Heart right ventricle (tissue), 16 donors: ENCODE measurements around the gene NOS1AP. TPM values are rescaled to one million over a fixed set of nuclear protein-coding genes. Genes with fewer than 3 reads are reported as not detected.

ENCODE experiments used
- ATAC-seq, 8 donors: fragments of 200-7000 bp; cut with Tn5 transposase; one replicate each; pipeline ENCODE4 v1.9.1; 2020; ENCODE audit warnings: mild to moderate bottlenecking in 8 of 8, moderate library complexity in 8 of 8, moderate number of reproducible peaks in 1 of 8
- DNase-seq, 2 donors: peaks; one replicate each; pipeline ENCODE4 v3.0.0-alpha.2; 2020
- H3K27ac ChIP-seq, 10 donors: fragments of 200-600 bp; sonication (generic) in 2 of 10; one replicate each; pipeline versions ENCODE4 v1.5.0 to v1.8.0; 2020 to 2022; ENCODE audit warnings: mild to moderate bottlenecking in 3 of 10
- H3K27me3 ChIP-seq, 7 donors: fragments of 200-600 bp; one replicate each; pipeline ENCODE4 v1.8.0; 2021 to 2022; ENCODE audit warnings: mild to moderate bottlenecking in 2 of 7
- H3K36me3 ChIP-seq, 9 donors: fragments of 200-600 bp; sonication (generic) in 1 of 9; one replicate each; pipeline versions ENCODE4 v1.5.0 to v1.8.0; 2020 to 2022; ENCODE audit warnings: mild to moderate bottlenecking in 2 of 9
- H3K4me1 ChIP-seq, 9 donors: fragments of 200-600 bp; sonication (generic) in 1 of 9; one replicate each; pipeline versions ENCODE4 v1.5.0 to v1.8.0; 2020 to 2022; ENCODE audit warnings: mild to moderate bottlenecking in 4 of 9
- H3K4me3 ChIP-seq, 10 donors: fragments of 200-600 bp; sonication (generic) in 2 of 10; one replicate each; pipeline versions ENCODE4 v1.5.0 to v1.8.0; 2020 to 2022; ENCODE audit warnings: mild to moderate bottlenecking in 7 of 10, moderate library complexity in 2 of 10
- H3K9me3 ChIP-seq, 11 donors: fragments of 200-600 bp in 10 of 11; sonication (generic) in 2 of 11; one replicate each; pipeline versions ENCODE4 v1.5.0 to v1.8.0; 2013 to 2022; ENCODE audit warnings: mild to moderate bottlenecking in 2 of 11, control low read depth in 1 of 11, moderate library complexity in 1 of 11
- WGBS, 2 donors: extraction: QIAGEN DNeasy Blood & Tissue Kit; methylation state at CpG; one replicate each; pipeline ENCODE4 v1.1.7; 2013; ENCODE audit warnings: inconsistent platforms in 1 of 2; 5-methylcytosine and 5-hydroxymethylcytosine counted together
- intact Hi-C, 10 donors: fragments of 100-400 bp; cut with DNase I; formaldehyde crosslinking; loops; one replicate each; pipeline versions ENCODE4 v1.11.1 to v1.14.2; 2022
- polyA plus RNA-seq, 2 donors: library from polyadenylated mRNA; stranded (reverse); fragments of 200-250 nt; gene quantifications; one replicate each; pipeline ENCODE4 v1.2.3, GENCODE V29; 2013
- total RNA-seq, 10 donors: library from RNA; stranded (reverse); fragmentation: NEBNext Ultra II Directional in 3 of 10; extraction: Animal tissue kit (Norgen Biotek cat#: 25700) in 3 of 10; gene quantifications; one replicate each; pipeline versions ENCODE4 v1.2.1 to v1.2.4, GENCODE V29; 2021 to 2023
- TF ChIP-seq, protein P1 (sequence below), 9 donors: fragments of 200-600 bp; sonication (generic) in 2 of 9; IDR thresholded peaks; one replicate each; pipeline versions ENCODE4 v1.5.0 to v1.8.0; 2021 to 2022; ENCODE audit warnings: antibody characterized with exemption in 9 of 9, mild to moderate bottlenecking in 5 of 9, moderate library complexity in 1 of 9
- donor health status: Arrhythmogenic right ventricular cardiomyopathy.
- donor health status: ischemic (EF 13 %, LVEDD 7.1; RV severe dilation, severe dysfunction).
- donor health status: healthy with polysubstance abuse.
- donor health status: DM: no; HTN: yes; CAD: no.
- donor health status: DM: no; HTN: no; CAD: no.
- donor health status: ischemic (EF 25% LVEDD 6.9; RV normal size, moderate dysfunction).
- donor health status: ischemic (EF 25% LVEDD 5.7; RV mildly dilated, moderate dysfunction).
- donor health status: healthy.
- donor health status: DM: yes; HTN: yes; CAD: no.
- donor health status: Ischemic cardiomyopathy.
- donor health status: ischemic (EF 35%, LVEDD 5.7; RV mildly dilated, moderate dysfunction).
- donor health status: nonischemic (EF 11% LVEDD 7.7; RV severe dilation, severe dysfunction).
- donor health status: DM: yes; HTN: yes; CAD: no.
- donor health status: PGD.
- donor health status: ischemic (EF 29% LVEDD 5.4; RV normal size, mild dysfunction).
- donor health status: nonischemic (EF 23%, LVEDD 6.1; RV moderate dilation, normal function).

NOS1AP gene
- total and polyA plus RNA-seq, 12 donors, result 0.19 to 7.1 (median 4.6) TPM

DNA sequence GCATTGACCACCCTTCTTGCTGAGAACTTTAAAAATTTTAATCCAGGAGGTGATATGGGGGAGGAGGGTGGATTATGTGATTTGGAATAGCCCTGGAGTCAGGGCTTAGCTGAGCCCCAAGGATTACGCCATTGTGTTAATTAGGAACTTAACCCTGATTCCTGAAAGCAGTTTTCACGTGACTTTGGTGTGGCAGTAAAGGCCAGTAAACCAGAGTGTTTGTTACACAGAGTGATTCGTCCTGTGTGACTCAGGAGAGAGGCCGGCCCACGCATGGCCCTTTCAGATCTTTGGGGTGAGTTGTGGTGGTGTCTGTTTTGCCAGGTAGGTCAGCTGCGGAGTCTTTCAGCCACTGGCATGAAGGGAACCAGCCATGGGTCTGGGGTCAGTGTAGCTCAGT lies 107.6 kb downstream of the NOS1AP start:
- no peaks in the 10 kb centered on the region for H3K36me3 ChIP-seq
- ATAC-seq (no peak), DNase-seq (no peak)
- H3K27me3 ChIP-seq, result no peaks in the 10 kb centered on the region
- TF ChIP-seq, protein P1, sequence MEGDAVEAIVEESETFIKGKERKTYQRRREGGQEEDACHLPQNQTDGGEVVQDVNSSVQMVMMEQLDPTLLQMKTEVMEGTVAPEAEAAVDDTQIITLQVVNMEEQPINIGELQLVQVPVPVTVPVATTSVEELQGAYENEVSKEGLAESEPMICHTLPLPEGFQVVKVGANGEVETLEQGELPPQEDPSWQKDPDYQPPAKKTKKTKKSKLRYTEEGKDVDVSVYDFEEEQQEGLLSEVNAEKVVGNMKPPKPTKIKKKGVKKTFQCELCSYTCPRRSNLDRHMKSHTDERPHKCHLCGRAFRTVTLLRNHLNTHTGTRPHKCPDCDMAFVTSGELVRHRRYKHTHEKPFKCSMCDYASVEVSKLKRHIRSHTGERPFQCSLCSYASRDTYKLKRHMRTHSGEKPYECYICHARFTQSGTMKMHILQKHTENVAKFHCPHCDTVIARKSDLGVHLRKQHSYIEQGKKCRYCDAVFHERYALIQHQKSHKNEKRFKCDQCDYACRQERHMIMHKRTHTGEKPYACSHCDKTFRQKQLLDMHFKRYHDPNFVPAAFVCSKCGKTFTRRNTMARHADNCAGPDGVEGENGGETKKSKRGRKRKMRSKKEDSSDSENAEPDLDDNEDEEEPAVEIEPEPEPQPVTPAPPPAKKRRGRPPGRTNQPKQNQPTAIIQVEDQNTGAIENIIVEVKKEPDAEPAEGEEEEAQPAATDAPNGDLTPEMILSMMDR (IDR thresholded peaks at IDR 0.05), result no peak
- intact Hi-C loops, result no loop called here
- no peaks in the 10 kb centered on the region for H3K9me3 ChIP-seq
- WGBS, 2 donors, result 91 to 94% methylated on average over 6 of the region's 6 CpGs
- no peak overlapping the region for H3K4me3 ChIP-seq
- peaks cover 0 to 5% (median 0%) of the 10 kb centered on the region in 9 donors for H3K4me1 ChIP-seq
- no peak overlapping the region for H3K27ac ChIP-seq

DNA sequence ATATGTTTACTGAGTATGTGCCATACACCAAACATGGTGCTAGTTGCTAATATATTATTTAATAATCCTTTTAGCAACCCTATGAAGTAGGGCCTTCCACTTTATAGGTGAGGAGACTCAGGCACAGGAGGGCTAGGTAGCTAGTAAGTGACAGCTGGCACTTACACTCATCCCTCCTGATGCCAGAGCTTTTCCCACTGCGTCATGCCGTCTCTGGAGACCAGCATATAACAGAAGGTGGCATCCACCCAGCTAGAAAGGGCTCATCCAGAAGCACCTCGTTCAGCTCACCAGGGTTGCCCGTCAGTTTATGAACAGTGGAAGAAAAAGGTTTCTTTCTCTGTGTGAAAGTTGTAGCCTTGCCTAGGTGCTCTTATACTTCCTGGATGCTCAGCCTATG lies 108.9 kb downstream of the NOS1AP start:
- Histone ChIP-seq H3K36me3 (no peaks in the 10 kb centered on the region), H3K4me1 (peaks cover 0 to 5% (median 0%) of the 10 kb centered on the region in 9 donors), H3K4me3 (no peak overlapping the region), H3K27ac (no peak overlapping the region), H3K9me3 (no peaks in the 10 kb centered on the region), H3K27me3 (no peaks in the 10 kb centered on the region)
- ATAC-seq, result peak in 4 of 8 donors; percentile 57 to 85 (median 74)
- 68 to 79% methylated on average over 4 of the region's 4 CpGs for WGBS, 2 donors
- intact Hi-C loops, result no loop called here
- DNase-seq, result no peak
- TF ChIP-seq, protein P1 (IDR thresholded peaks at IDR 0.05), result no peak

DNA sequence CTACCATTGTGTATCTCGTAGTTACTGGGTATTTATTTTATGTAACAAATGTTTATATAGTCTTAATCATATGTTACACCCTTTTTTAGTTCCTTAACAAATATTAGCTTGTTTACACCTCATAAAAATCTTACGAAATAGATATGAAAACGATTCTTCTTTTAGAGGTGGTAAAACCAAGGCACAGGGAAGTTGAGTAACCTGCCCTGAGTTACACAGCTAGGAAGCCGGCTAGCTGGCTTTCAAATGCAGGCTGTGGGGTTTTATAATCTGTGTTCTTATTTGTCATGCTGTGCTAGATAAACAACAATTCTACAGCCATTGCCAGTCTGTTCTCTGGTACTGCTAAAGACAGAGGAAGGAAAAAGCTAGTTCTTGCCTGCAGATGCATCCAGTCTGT lies 109.6 kb downstream of the NOS1AP start:
- no peak for ATAC-seq
- 81 to 86% methylated on average over 4 of the region's 4 CpGs for WGBS, 2 donors
- DNase-seq, result no peak
- H3K27me3 ChIP-seq, result no peaks in the 10 kb centered on the region
- no peak overlapping the region for H3K4me3 ChIP-seq
- H3K27ac ChIP-seq, result no peak overlapping the region
- no peaks in the 10 kb centered on the region for H3K36me3 ChIP-seq
- peaks cover 0 to 5% (median 0%) of the 10 kb centered on the region in 9 donors for H3K4me1 ChIP-seq
- TF ChIP-seq, protein P1 (IDR thresholded peaks at IDR 0.05), result no peak
- intact Hi-C loops, result no loop called here
- no peaks in the 10 kb centered on the region for H3K9me3 ChIP-seq

DNA sequence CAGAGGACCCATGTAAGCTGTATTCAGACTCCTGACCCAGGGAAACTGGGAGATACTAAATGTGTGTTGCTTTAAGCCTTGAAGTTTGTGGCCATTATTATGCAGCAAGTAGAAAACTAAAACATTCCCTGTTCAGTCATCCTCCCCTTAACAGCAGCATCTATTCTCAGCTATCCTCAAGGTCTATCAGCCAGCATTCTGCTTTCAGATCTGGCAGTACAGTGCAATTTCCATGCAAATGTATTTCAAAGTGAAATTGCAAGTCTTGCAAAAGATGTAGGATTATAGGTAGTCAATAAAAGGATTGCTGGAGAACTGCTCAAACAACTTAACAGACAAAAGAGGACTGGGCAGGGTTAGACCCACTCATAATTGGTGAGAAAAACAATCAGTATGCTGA lies 111.3 kb downstream of the NOS1AP start:
- TF ChIP-seq, protein P1 (IDR thresholded peaks at IDR 0.05), result no peak
- Histone ChIP-seq H3K27ac (no peak overlapping the region), H3K36me3 (no peaks in the 10 kb centered on the region), H3K4me1 (peaks cover 0 to 5% (median 0%) of the 10 kb centered on the region in 9 donors), H3K9me3 (no peaks in the 10 kb centered on the region), H3K27me3 (no peaks in the 10 kb centered on the region), H3K4me3 (no peak overlapping the region)
- DNase-seq, result no peak
- intact Hi-C loops, result no loop called here
- no peak for ATAC-seq
